ENCODE measurements around the gene TADA2B. TPM values are rescaled to one million over a fixed set of nuclear protein-coding genes. Genes with fewer than 3 reads are reported as not detected.

TADA2B gene
- total and polyA plus RNA-seq, 9 of the 15 experiments (the other 6 are each of a cell fraction or from before 2014, with no cell fraction given): 0.55 to 12.2 (median 7.5) TPM

DNA sequence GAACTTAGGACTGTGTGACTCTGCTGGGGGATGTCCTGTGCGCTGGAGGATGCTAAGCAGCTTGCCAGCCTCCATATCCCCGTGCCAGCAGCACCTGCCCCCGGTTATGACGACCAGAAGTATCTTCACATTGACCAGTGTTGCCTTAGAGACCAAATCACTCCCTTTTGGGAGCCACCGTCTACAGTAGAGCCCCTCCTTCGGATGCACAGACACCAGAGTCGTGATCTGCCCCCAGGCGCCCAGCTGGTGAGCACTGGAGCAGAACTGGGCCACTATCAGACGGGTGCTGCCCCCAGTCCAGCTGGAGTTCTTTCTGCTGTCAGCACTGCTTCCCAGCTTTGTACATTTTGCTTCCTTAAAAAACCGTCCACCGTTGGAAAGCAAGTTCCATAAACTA, 30.0 kb upstream of the TADA2B start:
- Histone ChIP-seq H3K9ac (ENCODE audit: insufficient read depth in 1 of 2, low read depth in 2 of 2, low read length in 2 of 2) (no peak overlapping the region), H3K27ac (ENCODE audit: extremely low read depth, low read depth, low read length) (no peak overlapping the region), H2AFZ (ENCODE audit: low read depth, low read length) (no peak overlapping the region), H3K4me2 (ENCODE audit: insufficient read depth, low read length) (no peak overlapping the region), H3K9me1 (ENCODE audit: control insufficient read depth, insufficient read depth, low read length) (peaks cover 11% of the 10 kb centered on the region), H3K4me1 (replicated peaks in 1 of 2; ENCODE audit: control insufficient read depth in 2 of 2, insufficient read depth in 2 of 2, low read length in 2 of 2) (peaks cover 9 to 16% of the 10 kb centered on the region in 2 experiments; a peak in 4 of 5 replicates), H3K36me3 (ENCODE audit: control insufficient read depth, insufficient read depth, low read length) (peaks cover 95% of the 10 kb centered on the region), H3K9me3 (replicated peaks; ENCODE audit: control insufficient read depth, insufficient read depth, low read depth, low read length) (no peaks in the 10 kb centered on the region), H3K4me3 (no peak overlapping the region), H4K20me1 (replicated peaks; ENCODE audit: control insufficient read depth, insufficient read depth, low read length) (0 out of 2 replicates have a peak, but pooled peaks cover 3% of the 10 kb centered on the region), H3K79me2 (ENCODE audit: control insufficient read depth, insufficient read depth, low read length) (no peaks in the 10 kb centered on the region), H3K27me3 (ENCODE audit: control insufficient read depth in 2 of 2, insufficient read depth in 2 of 2, low read length in 2 of 2) (no peaks in the 10 kb centered on the region)
- BruUV-seq (replicated peaks): no TSS peak
- in situ Hi-C loops (cut with MboI) (no loop called here), intact Hi-C loops (cut with micrococcal nuclease) (no loop called here)
- ChIA-PET CTCF (ENCODE audit: low intra/inter-chr PET ratio) (no interaction called here), POLR2A (interaction anchor here (0.6 kb wide), 1 partner anchor 52 kb away, joined by 3 read pairs; no protein-coding TSS in a partner anchor)
- 95% methylated on average over 11 of the region's 11 CpGs for WGBS (ENCODE audit: insufficient coverage, low coverage, missing lambda C conversion rate)
- TF ChIP-seq MCM2 (IDR thresholded peaks at IDR 0.05; ENCODE audit: low read depth) (no peak), MCM7 (IDR thresholded peaks at IDR 0.05) (no peak), RBBP5 (IDR thresholded peaks at IDR 0.05; ENCODE audit: borderline replicate concordance, insufficient read depth, low read length, poor library complexity, severe bottlenecking) (no peak), ZBED1 (IDR thresholded peaks at IDR 0.05) (no peak), IRF9 (tag; IDR thresholded peaks at IDR 0.05) (no peak), FOXK1 (CRISPR knock-in tag; IDR thresholded peaks at IDR 0.05; ENCODE audit: borderline replicate concordance) (no peak), DDX20 (tag; IDR thresholded peaks at IDR 0.05; ENCODE audit: low read depth) (no peak)
- TF ChIP-seq, protein P1, sequence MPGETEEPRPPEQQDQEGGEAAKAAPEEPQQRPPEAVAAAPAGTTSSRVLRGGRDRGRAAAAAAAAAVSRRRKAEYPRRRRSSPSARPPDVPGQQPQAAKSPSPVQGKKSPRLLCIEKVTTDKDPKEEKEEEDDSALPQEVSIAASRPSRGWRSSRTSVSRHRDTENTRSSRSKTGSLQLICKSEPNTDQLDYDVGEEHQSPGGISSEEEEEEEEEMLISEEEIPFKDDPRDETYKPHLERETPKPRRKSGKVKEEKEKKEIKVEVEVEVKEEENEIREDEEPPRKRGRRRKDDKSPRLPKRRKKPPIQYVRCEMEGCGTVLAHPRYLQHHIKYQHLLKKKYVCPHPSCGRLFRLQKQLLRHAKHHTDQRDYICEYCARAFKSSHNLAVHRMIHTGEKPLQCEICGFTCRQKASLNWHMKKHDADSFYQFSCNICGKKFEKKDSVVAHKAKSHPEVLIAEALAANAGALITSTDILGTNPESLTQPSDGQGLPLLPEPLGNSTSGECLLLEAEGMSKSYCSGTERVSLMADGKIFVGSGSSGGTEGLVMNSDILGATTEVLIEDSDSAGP (CRISPR knock-in tag; IDR thresholded peaks at IDR 0.05): no peak
- no peak for DNase-seq (ENCODE audit: extremely low read depth in 1 of 4, low spot score in 3 of 4)
- FAIRE-seq: no peak
- no peak for ATAC-seq

Measured in K562 (cell line).